Esophagus muscularis mucosa (tissue), 3 donors: ENCODE results near the gene PDCD1.

Experiments used
- POLR2A ChIP-seq: fragments of 450-650 bp; IDR thresholded peaks from one replicate; pipeline ENCODE4 v1.6.1; 2017; ENCODE audit warnings: antibody characterized with exemption, moderate library complexity, mild to moderate bottlenecking, low read depth
- POLR2AphosphoS5 ChIP-seq, 2 donors: sonication (generic); formaldehyde crosslinking; IDR thresholded peaks; one replicate each; pipeline ENCODE4 v1.6.1; 2017; ENCODE audit warnings: antibody characterized with exemption in 2 of 2
- TF ChIP-seq, protein P1 (sequence below), 3 experiments: fragments of 200-600 bp in 2 of 3; fragments of 450-650 bp in 1 of 3; sonication (generic) in 2 of 3; IDR thresholded peaks; one replicate each; pipeline ENCODE4 v1.5.1; 2017 to 2019; ENCODE audit warnings: antibody characterized with exemption in 3 of 3, mild to moderate bottlenecking in 2 of 3, moderate library complexity in 1 of 3

DNA sequence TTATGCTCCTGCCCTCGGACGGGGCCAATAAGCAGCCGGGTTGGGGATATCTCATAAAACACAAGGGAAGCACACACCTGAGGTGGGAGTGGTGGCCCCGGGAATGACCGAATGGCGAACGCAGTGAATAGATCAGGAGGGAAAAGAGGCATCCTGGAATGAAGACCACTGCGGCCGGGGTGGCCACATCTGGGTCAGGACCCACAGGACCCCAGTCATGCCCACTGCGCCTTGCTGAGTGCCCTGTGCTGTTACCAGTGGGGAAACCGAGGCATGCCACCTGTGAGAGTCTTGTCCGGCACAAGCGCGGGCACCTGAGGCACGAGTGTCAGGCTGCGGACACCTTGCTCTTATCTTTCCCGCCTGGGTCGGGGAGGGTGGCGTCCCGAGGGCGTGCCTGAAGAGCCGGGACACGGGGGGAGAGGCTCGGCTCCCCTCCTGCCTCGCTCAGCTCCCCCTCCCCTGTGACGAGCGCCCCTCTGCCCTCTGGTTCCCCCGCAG, 1.6 kb downstream of the PDCD1 start:
- TF ChIP-seq, protein P1, sequence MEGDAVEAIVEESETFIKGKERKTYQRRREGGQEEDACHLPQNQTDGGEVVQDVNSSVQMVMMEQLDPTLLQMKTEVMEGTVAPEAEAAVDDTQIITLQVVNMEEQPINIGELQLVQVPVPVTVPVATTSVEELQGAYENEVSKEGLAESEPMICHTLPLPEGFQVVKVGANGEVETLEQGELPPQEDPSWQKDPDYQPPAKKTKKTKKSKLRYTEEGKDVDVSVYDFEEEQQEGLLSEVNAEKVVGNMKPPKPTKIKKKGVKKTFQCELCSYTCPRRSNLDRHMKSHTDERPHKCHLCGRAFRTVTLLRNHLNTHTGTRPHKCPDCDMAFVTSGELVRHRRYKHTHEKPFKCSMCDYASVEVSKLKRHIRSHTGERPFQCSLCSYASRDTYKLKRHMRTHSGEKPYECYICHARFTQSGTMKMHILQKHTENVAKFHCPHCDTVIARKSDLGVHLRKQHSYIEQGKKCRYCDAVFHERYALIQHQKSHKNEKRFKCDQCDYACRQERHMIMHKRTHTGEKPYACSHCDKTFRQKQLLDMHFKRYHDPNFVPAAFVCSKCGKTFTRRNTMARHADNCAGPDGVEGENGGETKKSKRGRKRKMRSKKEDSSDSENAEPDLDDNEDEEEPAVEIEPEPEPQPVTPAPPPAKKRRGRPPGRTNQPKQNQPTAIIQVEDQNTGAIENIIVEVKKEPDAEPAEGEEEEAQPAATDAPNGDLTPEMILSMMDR (IDR thresholded peaks at IDR 0.05) = no peak
- no peak for TF ChIP-seq POLR2A
- no peak for TF ChIP-seq POLR2AphosphoS5 (IDR thresholded peaks at IDR 0.05)
